Adipocyte (in vitro differentiated cells): ENCODE data around the gene TBRG4.
A peak's percentile ranks its signal among the peaks of the same experiment; 100 is the strongest.

Experiments
- DNase-seq: peaks from one replicate; pipeline ENCODE4 v3.0.0-alpha.2; 2015; ENCODE audit warnings: low read depth
- H3K27me3 ChIP-seq: replicated peaks from 2 replicates; pipeline ENCODE4 v1.7.0; 2013; ENCODE audit warnings: mild to moderate bottlenecking, low read length, moderate library complexity; ENCODE audit not compliant: control insufficient read depth, insufficient read depth
- H3K36me3 ChIP-seq: 2 replicates; pipeline ENCODE4 v1.7.0; 2013; ENCODE audit warnings: low read length, mild to moderate bottlenecking, moderate library complexity; ENCODE audit not compliant: control insufficient read depth, insufficient read depth, severe bottlenecking
- H3K4me1 ChIP-seq: 2 replicates; pipeline ENCODE4 v1.7.0; 2013; ENCODE audit warnings: mild to moderate bottlenecking, low read length, moderate library complexity; ENCODE audit not compliant: control insufficient read depth, insufficient read depth
- H3K4me3 ChIP-seq: 2 replicates; pipeline ENCODE4 v1.7.0; 2013; ENCODE audit warnings: mild to moderate bottlenecking, low read length, moderate library complexity
- H3K9ac ChIP-seq: 2 replicates; pipeline ENCODE4 v1.7.0; 2013; ENCODE audit warnings: mild to moderate bottlenecking, low read length, moderate library complexity
- H3K9me3 ChIP-seq: 2 replicates; pipeline ENCODE4 v1.7.0; 2013; ENCODE audit warnings: mild to moderate bottlenecking, low read length, moderate library complexity; ENCODE audit not compliant: control insufficient read depth

The TBRG4 gene

DNA sequence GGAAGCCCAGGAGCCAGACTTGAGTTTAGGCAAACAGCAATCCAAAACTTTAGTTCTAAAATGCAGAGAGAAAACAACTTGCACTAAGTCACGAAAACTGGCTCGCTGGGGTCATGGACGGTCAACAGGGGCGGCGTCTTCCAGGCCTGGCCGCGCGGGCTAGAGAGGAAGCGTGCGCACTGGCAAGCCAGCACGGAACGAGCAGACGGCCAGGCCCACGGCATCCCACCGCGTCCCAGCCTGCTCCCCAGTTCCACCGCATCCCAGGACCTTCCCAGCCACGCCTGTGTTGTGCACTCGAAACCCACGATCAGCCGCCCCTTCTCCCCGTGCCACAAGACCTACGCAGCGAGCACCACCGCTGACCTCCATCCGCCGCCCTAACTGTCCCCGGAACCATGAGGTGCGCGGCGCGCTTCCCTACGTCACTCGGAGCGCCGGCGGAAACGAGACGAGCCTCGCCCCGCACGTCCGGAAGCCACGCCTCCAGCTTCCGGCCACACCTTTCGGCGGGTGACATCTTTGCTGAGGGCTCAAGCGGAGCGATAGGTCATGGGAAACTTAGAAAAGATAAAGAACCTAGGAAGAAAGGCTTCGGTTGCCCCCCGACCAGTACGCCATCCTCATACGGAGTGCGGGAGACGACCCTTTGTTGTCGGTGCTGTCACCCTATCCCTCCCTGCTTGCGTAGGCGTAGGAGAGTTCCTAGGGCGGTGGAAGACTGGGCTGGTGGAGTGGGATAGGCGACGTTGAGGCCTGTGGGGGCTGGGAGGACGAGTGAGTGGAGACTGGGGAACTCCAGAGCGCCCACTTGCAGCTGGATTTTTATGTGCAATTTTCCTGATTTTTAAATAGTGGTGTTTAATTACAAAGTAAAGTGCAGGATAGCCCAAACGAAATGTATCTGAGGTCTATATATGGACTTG, at the start of gene TBRG4:
TBRG4 (minus strand) TSS at position 400 of the 926 bp plus-strand sequence. CDS start 2,460 bp downstream, outside the sequence.
- H3K27me3 ChIP-seq: peaks cover 13% of the 10 kb centered on the region

DNA sequence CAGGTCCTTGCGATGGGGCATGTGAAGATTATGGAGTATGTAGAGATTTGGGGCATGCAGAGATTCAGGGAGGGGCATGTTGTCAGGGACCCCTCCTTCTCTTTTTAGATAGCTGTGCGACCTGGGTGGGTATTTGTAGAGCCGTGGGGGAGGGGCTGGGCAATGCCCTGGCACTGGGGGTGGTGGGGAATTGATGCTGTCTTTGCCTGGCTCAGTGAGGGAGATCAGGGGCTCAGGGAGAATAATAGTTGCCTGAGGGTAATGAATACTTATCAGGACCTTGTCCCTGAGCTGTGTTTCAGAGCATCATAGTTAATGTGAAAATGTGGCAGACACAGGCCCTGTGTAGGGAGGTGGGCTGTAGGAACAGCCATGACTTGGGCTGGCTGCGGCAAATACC, 49.6 kb upstream of the TBRG4 start:
- no peak overlapping the region for H3K9ac ChIP-seq
- peaks cover 21% of the 10 kb centered on the region for H3K27me3 ChIP-seq
- H3K4me1 ChIP-seq: no peaks in the 10 kb centered on the region
- no peak for DNase-seq
- H3K4me3 ChIP-seq: no peak overlapping the region
- H3K36me3 ChIP-seq: no peaks in the 10 kb centered on the region
- H3K9me3 ChIP-seq: peaks cover 12% of the 10 kb centered on the region

More for the DNA sequence above, at the start of gene TBRG4:
- peak within 1 kb of the TSS; percentile 96 for H3K9ac ChIP-seq
- peak; percentile 98 for DNase-seq
- H3K9me3 ChIP-seq: no peaks in the 10 kb centered on the region
- H3K4me3 ChIP-seq: peak within 1 kb of the TSS; percentile 99
- H3K36me3 ChIP-seq: peaks cover 26% of the 10 kb centered on the region
- peaks cover 39% of the 10 kb centered on the region for H3K4me1 ChIP-seq

DNA sequence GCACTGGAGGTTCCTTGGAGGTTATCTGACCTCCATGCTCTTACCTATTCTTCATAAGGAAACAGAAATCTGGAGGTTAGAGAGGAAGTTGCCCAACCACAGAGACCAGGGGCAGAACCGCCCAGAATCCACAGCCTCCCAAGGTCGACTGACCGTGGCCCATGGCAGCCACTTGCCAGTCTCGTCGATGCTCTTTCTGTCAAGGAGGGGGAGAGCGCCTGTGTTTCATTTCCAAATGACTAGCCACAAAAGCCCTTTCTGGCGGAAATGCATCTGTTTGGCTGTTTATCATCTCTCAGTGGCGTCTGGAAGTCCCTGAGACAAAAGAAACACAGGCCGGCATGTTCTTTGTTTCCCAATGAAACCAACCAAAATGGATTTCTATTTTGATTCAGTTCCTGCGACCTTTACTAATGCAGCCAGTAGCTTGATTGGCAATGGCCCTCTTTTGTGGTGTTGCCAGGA, 49.0 kb upstream of the TBRG4 start:
- DNase-seq: no peak
- H3K27me3 ChIP-seq: peaks cover 21% of the 10 kb centered on the region

DNA sequence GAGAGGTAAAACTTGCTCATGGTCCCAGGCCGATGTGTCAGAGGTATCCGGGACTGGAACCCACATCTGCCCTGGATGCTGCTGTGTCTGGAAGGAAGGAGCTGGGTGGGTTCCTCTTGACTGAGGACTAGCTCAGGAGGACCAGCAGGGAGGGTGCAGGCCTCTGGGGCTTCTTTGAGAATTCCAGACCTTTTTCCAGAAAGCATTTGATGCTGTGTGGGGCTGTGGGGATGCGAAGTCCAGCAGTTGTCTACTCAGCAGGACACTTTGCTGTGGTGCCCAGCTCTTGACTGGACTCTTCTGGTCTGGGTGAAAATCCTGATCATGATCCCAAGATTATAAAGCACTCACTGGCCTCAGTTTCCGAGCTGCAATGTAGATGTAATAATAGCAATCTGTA, 47.8 kb upstream of the TBRG4 start:
- DNase-seq: no peak
- Histone ChIP-seq H3K4me1 (no peaks in the 10 kb centered on the region), H3K9ac (no peak overlapping the region), H3K9me3 (peaks cover 6% of the 10 kb centered on the region), H3K4me3 (no peak overlapping the region), H3K36me3 (no peaks in the 10 kb centered on the region), H3K27me3 (peaks cover 21% of the 10 kb centered on the region)

More for the DNA sequence above, 49.0 kb upstream of the TBRG4 start:
- Histone ChIP-seq H3K36me3 (no peaks in the 10 kb centered on the region), H3K4me3 (no peak overlapping the region), H3K9me3 (peaks cover 12% of the 10 kb centered on the region), H3K4me1 (no peaks in the 10 kb centered on the region), H3K9ac (no peak overlapping the region)

DNA sequence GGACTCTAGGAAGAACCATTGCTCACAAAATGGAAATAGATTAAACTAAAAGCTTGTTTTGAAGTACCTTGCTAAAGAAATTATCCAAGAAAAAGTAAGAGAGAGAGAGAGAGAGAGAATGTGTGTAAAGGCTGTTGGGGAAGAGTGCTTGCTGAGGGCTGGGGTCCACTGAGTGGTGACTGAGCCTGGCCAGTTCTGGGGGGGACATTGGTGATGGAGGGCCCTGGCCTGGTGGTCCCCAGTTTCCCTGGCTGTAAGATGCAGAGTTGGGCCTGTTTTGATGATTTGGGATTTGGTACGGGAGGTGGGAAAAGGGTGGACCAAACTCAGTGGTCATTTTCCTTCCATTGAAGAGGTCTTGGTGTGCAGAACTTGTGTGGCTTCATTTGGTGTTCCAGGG, 47.0 kb upstream of the TBRG4 start:
- Histone ChIP-seq H3K9me3 (no peaks in the 10 kb centered on the region), H3K4me3 (no peak overlapping the region), H3K9ac (no peak overlapping the region), H3K4me1 (no peaks in the 10 kb centered on the region), H3K36me3 (no peaks in the 10 kb centered on the region), H3K27me3 (peaks cover 21% of the 10 kb centered on the region)
- no peak for DNase-seq

DNA sequence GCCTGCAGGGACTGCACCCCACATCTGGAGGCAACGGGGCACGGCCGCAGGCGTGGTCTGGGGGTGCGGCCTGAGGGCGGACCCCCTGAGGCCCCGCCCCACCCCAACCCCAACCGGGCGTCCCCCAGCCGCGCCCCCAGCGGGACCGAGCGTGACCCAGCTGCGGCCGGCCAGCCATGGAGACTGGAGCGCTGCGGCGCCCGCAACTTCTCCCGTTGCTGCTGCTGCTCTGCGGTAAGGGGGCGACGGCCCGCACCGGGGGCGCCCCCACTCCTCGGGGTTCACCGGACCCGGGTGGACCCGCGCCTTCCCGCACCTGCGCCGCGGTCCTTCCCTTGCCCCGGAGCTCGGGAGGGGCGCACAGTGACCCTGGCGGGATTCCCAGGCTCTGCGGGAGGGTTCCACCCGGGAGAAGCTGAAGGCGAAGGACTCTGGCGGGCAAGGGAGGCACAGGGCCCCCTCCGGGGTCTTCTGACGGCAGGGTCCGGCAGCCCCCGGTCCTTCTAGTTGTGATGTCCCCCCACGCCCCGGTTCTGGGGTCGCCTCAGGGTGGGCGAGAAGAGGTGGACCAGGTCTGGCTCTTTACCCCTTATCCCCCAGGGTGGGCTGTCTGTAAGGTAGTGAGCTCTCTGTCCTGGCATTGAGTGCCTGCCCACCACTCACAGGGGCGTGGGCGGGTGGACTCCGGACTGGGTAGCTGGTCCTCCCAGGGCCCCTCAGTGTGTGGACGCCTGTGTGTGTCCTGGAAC, 46.3 kb upstream of the TBRG4 start, which contains the start of gene RAMP3:
RAMP3 (plus strand) TSS at position 139 of the 749 bp plus-strand sequence; CDS start at position 177, 38 bp downstream.
- no peak for DNase-seq
- H3K4me1 ChIP-seq: no peaks in the 10 kb centered on the region
- no peaks in the 10 kb centered on the region for H3K9me3 ChIP-seq
- H3K36me3 ChIP-seq: no peaks in the 10 kb centered on the region
- no peak within 1 kb of the TSS for H3K9ac ChIP-seq
- H3K4me3 ChIP-seq: no peak within 1 kb of the TSS
- peaks cover 21% of the 10 kb centered on the region for H3K27me3 ChIP-seq

DNA sequence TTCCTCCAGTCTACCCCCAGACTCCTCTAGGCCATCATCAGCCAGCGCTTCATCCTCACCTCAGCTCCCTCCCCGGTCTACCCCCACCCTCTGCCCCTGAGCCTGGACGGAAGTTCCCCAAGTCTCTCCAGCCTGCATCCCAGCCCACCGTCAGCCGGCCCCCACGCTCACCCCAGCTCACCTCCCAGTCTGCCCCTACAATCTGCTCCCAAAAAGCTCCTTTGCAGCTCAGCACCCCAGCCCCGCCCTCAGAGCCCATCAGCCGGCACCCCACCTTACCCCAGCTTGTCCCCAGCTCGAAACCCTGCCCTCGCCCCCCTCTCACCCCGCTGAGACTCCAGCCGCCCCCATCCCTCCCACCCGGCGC, 45.8 kb upstream of the TBRG4 start:
- no peak overlapping the region for H3K4me3 ChIP-seq
- H3K27me3 ChIP-seq: peaks cover 21% of the 10 kb centered on the region
- H3K4me1 ChIP-seq: no peaks in the 10 kb centered on the region
- H3K36me3 ChIP-seq: no peaks in the 10 kb centered on the region
- no peak overlapping the region for H3K9ac ChIP-seq
- no peaks in the 10 kb centered on the region for H3K9me3 ChIP-seq
- no peak for DNase-seq

DNA sequence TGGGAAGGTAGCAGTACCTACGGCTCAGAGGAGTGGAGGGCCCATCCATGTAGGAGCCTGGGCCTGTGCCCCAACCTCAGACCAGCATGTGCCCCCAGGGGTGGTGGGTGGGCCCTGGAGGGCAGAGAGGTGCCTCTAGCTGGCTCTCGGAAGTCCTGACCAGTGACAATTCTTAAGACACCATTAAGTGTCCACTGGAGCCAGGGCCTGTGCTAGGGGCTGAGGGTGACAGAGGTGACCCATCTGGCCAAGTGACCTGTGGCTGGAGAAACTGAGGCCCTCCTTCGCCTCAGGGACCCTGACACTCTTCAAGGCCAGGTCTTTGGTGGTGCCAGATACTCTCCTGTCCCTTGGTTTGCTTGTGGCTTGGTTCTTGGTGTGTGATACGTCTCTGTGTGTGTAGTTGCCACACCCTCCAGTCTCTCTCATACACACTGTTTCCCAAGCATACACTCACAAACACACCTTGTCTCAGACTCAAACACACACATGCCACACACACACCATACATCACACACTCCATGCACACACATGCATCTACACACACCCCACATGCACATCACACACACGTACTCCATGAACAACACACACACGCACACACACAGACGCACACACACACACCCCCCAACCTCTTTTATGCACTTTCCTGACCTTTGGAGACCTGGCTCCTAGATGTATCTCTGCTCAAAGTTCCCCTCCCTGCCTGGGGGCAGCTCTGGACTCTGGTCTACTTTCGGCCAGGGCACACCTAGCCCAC, 45.2 kb upstream of the TBRG4 start:
- Histone ChIP-seq H3K36me3 (no peaks in the 10 kb centered on the region), H3K4me1 (no peaks in the 10 kb centered on the region), H3K27me3 (peaks cover 21% of the 10 kb centered on the region), H3K9me3 (no peaks in the 10 kb centered on the region), H3K9ac (no peak overlapping the region), H3K4me3 (no peak overlapping the region)
- DNase-seq: no peak

DNA sequence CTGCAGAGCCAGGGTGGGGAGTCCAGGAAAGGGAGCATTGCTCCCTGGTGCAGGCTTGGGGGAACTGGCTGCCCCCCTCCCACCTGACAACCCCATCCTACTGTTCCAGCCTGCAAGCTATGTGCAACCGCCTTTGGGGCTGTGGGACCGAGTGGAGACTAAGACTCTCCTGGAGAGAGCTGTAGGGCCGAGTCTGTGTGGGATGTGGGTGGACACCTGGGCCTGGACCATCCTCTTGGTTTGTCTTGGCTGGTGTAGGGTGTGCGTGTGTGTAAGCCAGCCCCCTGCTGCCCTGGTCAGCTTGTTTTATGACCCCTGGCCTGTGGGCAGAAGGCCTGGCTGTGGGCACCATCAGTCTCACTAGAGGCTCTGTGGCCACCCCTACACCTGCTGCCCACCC, 44.4 kb upstream of the TBRG4 start:
- H3K9ac ChIP-seq: no peak overlapping the region
- no peaks in the 10 kb centered on the region for H3K36me3 ChIP-seq
- H3K4me1 ChIP-seq: no peaks in the 10 kb centered on the region
- peaks cover 27% of the 10 kb centered on the region for H3K27me3 ChIP-seq
- no peaks in the 10 kb centered on the region for H3K9me3 ChIP-seq
- no peak overlapping the region for H3K4me3 ChIP-seq
- DNase-seq: no peak

DNA sequence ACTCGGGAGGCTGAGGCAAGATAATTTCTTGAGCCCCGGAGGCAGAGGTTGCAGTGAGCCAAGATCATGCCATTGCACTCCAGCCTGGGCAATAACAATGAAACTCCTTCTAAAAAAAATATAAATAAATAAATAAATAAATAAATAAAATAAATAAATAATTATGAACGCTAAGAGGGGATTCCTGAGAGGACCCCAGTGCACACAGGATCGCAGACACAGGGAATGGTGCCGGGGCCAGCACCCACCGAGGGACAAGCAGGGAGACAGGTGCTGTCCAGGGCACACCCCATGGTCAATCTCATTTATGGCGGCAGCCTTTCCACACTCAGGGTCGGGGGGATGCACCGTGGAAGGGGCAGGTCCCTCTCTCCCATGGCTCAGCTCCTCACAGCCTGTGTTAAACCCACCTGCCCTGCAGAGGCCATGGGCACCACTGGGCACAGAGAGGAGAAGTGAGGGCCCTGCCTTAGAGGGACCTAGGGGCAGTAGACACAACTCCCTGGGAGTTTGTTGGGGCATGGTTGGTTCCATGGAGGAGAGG, 43.9 kb upstream of the TBRG4 start:
- Histone ChIP-seq H3K4me3 (no peak overlapping the region), H3K4me1 (no peaks in the 10 kb centered on the region), H3K27me3 (peaks cover 33% of the 10 kb centered on the region), H3K9me3 (no peaks in the 10 kb centered on the region), H3K9ac (no peak overlapping the region), H3K36me3 (no peaks in the 10 kb centered on the region)
- no peak for DNase-seq
